ENCODE results near the gene ERLEC1.

Gene ERLEC1

GRCh38 chr2:53802617-53803151, 15.8 kb downstream of the ERLEC1 start:
- ATAC-seq = no peak

GRCh38 chr2:53811601-53812000, 24.8 kb downstream of the ERLEC1 start:
- no peak for ATAC-seq
- TF ChIP-seq POU6F1 (CRISPR knock-in tag; IDR thresholded peaks at IDR 0.05; ENCODE audit: borderline replicate concordance, low read depth) (no peak), BACH2 (CRISPR knock-in tag; IDR thresholded peaks at IDR 0.05; ENCODE audit: borderline replicate concordance) (no peak), CSDC2 (CRISPR knock-in tag; IDR thresholded peaks at IDR 0.05) (no peak), TOX (CRISPR knock-in tag; IDR thresholded peaks at IDR 0.05; ENCODE audit: borderline replicate concordance) (no peak), ZNF565 (CRISPR knock-in tag; conservative IDR thresholded peaks at IDR 0.05; ENCODE audit: low read depth) (no peak), ZC3H10 (CRISPR knock-in tag; IDR thresholded peaks at IDR 0.05) (no peak), PATZ1 (CRISPR knock-in tag; IDR thresholded peaks at IDR 0.05; ENCODE audit: borderline replicate concordance) (no peak), SNAI2 (CRISPR knock-in tag; IDR thresholded peaks at IDR 0.05) (no peak)

More at GRCh38 chr2:53802617-53803151, 15.8 kb downstream of the ERLEC1 start:
- TF ChIP-seq ZNF8 (CRISPR knock-in tag; IDR thresholded peaks at IDR 0.05) (no peak), OSR1 (CRISPR knock-in tag; IDR thresholded peaks at IDR 0.05) (no peak), ZC3H10 (CRISPR knock-in tag; IDR thresholded peaks at IDR 0.05) (no peak), BACH2 (CRISPR knock-in tag; IDR thresholded peaks at IDR 0.05; ENCODE audit: borderline replicate concordance) (no peak), ZNF565 (CRISPR knock-in tag; conservative IDR thresholded peaks at IDR 0.05; ENCODE audit: low read depth) (no peak)

- no peak for ATAC-seq
- TF ChIP-seq TOX (CRISPR knock-in tag; IDR thresholded peaks at IDR 0.05; ENCODE audit: borderline replicate concordance) = no peak
- TF ChIP-seq ZNF565 (CRISPR knock-in tag; conservative IDR thresholded peaks at IDR 0.05; ENCODE audit: low read depth) = no peak
- no peak for TF ChIP-seq ZFP3 (CRISPR knock-in tag; IDR thresholded peaks at IDR 0.05)
- TF ChIP-seq ZNF70 (CRISPR knock-in tag; IDR thresholded peaks at IDR 0.05) = no peak
- no peak for TF ChIP-seq CSRNP3 (CRISPR knock-in tag; IDR thresholded peaks at IDR 0.05)
- no peak for TF ChIP-seq CREB5 (CRISPR knock-in tag; IDR thresholded peaks at IDR 0.05; ENCODE audit: low read depth)
- TF ChIP-seq TSHZ2 (CRISPR knock-in tag; IDR thresholded peaks at IDR 0.05) = no peak
- no peak for TF ChIP-seq ISL1 (CRISPR knock-in tag; IDR thresholded peaks at IDR 0.05)
- TF ChIP-seq ARNTL (CRISPR knock-in tag; IDR thresholded peaks at IDR 0.05; ENCODE audit: borderline replicate concordance, low read depth) = no peak
- TF ChIP-seq CSDC2 (CRISPR knock-in tag; IDR thresholded peaks at IDR 0.05) = no peak
These were observed 26.3 kb downstream of the ERLEC1 start for GRCh38 chr2:53813151-53813550.

GRCh38 chr2:53818854-53819435, 32.1 kb downstream of the ERLEC1 start:
- no peak for ATAC-seq
- TF ChIP-seq BACH2 (CRISPR knock-in tag; IDR thresholded peaks at IDR 0.05; ENCODE audit: borderline replicate concordance) (no peak), TSHZ2 (CRISPR knock-in tag; IDR thresholded peaks at IDR 0.05) (no peak), CREB5 (CRISPR knock-in tag; IDR thresholded peaks at IDR 0.05; ENCODE audit: low read depth) (no peak), GLIS3 (CRISPR knock-in tag; IDR thresholded peaks at IDR 0.05) (no peak), OSR1 (CRISPR knock-in tag; IDR thresholded peaks at IDR 0.05) (no peak), CSRNP3 (CRISPR knock-in tag; IDR thresholded peaks at IDR 0.05) (no peak), ZNF70 (CRISPR knock-in tag; IDR thresholded peaks at IDR 0.05) (no peak)
